Fibroblast of pulmonary artery (primary cell): ENCODE data around the gene ITM2C.
A peak's percentile ranks its signal among the peaks of the same experiment; 100 is the strongest.

Experiments
- DNase-seq: peaks from one replicate; pipeline ENCODE4 v3.0.0-alpha.2; 2010; ENCODE audit warnings: low read depth
- H3K4me3 ChIP-seq: replicated peaks from 2 replicates; pipeline ENCODE4 v1.5.1; 2011; ENCODE audit warnings: low read depth, mild to moderate bottlenecking, control low read depth, low read length, moderate library complexity
- TF ChIP-seq, protein P1 (sequence below): IDR thresholded peaks from 2 replicates; pipeline ENCODE4 v1.5.1; 2011; ENCODE audit warnings: mild to moderate bottlenecking, control low read depth, low read length, inconsistent platforms; ENCODE audit errors: missing control alignments

The ITM2C gene

DNA sequence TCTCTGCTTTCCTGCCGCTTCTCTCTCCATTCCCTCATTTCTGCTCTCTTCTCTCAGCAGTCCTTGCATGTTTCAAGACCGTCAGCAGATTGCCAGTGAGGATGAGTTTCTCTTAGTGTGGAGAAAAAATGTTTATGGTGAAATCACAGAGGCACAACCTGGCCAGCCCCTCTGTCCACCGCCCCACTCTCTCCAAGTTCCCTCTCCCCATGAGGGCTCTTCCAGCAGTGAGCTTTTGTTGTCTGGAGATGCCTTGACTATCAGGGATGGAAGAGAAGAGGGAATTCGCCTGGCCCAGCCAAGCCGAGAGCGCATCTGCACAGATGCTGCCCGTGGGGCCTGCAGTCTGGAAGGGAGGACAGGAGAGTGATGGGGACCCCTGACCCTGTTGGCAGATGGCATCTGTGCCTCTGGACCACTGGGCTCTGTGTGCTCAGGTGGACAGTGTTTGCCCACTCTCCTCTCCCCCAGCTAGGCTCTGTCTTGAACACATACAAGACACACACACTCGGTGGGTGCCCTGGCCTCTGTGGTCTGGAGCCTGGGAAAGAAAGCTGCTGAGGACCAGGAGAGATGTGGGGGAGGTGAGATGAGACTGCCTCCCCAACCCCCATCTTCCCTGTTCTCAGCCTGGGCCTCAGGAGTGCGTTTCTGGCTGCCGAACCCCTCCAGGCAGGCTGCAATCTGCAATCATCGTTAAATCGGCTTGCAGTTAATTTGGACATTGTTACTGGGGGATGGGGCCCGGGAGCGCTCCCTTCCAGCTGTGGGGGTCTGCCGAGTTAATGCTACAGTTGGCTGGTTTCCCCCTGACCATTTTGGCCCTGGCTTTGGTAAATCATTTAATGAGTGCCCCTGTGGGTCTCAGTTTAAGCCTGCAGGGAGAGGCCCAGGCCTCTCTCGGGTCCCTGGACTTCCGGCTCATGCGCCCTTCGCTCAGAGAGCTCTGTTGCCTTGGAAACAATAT is 4.5 kb downstream of the ITM2C start:
- DNase-seq = peak; percentile 23
- no peak overlapping the region for H3K4me3 ChIP-seq
- TF ChIP-seq, protein P1, sequence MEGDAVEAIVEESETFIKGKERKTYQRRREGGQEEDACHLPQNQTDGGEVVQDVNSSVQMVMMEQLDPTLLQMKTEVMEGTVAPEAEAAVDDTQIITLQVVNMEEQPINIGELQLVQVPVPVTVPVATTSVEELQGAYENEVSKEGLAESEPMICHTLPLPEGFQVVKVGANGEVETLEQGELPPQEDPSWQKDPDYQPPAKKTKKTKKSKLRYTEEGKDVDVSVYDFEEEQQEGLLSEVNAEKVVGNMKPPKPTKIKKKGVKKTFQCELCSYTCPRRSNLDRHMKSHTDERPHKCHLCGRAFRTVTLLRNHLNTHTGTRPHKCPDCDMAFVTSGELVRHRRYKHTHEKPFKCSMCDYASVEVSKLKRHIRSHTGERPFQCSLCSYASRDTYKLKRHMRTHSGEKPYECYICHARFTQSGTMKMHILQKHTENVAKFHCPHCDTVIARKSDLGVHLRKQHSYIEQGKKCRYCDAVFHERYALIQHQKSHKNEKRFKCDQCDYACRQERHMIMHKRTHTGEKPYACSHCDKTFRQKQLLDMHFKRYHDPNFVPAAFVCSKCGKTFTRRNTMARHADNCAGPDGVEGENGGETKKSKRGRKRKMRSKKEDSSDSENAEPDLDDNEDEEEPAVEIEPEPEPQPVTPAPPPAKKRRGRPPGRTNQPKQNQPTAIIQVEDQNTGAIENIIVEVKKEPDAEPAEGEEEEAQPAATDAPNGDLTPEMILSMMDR = no peak

DNA sequence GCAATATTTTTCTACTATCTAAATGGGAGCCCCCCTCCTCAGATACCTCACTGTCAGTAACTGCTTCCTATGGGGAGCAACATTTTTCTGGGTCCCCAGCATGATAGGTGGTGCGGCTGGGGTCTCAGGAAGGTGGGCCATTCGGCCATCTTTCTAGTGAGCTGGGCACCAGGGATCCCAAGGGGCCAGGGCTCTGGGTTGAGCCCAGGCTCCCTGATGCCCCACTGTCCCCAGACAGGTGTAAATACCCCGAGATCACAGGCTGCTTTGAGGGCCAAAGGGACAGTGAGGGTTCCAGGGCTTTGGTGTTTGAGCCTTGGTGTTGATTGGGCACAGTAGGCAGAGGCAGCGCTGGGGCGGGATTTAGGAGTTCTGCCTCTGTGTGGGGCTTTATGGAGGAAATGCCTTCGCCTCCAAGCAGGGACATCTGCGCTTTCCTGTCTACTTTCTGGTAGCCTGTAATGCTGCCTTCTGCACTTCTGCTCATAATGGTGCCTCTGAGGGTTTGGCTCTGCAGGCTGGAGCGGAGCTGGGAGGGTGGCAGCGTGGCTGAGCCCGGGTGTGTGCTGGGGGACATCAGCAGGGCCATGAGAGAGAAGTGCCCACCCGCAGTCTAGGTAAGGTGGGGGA is 5.3 kb downstream of the ITM2C start:
- no peak for DNase-seq
- TF ChIP-seq, protein P1 = no peak
- no peak overlapping the region for H3K4me3 ChIP-seq

DNA sequence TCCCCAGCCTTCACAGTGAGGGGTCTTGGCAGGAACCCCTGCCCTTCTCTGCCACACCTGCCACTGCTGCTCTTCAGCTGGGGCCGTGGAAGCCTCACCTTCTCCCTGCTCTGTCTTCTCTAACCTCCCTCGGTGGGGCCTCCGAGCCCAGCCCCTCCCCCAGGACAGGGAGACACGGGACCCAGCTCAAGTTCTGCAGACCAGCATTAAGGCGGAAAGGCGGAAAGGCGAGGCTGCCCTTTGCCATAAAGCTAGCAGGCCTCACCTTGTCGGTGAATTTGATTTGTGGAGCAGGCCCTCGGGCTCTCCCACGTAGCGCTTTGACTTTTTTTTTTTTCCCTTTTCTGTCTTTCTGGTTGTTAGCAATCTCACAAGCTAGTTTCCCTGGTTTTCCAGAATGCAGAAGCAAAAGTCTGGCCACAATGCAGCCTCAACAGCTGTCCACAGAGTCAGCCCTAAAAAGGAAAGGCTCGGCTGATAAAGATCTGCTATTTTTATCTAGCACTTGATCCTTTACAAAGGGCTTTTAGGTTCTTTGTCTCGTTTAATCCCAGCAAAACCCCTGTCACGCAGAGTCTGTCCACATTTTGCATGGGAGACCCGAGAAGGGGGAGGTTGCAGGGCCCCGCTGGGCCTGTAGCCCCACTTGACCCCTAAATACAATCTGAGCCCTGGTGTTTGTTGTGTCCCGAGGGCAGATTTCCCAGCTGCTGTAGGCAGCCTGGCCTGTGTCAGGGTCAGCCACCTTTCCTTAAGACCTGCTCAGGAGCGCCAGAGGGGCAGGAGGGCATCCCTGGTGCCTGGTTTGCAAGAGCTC is 6.0 kb downstream of the ITM2C start:
- no peak overlapping the region for H3K4me3 ChIP-seq
- no peak for DNase-seq
- TF ChIP-seq, protein P1 = no peak

DNA sequence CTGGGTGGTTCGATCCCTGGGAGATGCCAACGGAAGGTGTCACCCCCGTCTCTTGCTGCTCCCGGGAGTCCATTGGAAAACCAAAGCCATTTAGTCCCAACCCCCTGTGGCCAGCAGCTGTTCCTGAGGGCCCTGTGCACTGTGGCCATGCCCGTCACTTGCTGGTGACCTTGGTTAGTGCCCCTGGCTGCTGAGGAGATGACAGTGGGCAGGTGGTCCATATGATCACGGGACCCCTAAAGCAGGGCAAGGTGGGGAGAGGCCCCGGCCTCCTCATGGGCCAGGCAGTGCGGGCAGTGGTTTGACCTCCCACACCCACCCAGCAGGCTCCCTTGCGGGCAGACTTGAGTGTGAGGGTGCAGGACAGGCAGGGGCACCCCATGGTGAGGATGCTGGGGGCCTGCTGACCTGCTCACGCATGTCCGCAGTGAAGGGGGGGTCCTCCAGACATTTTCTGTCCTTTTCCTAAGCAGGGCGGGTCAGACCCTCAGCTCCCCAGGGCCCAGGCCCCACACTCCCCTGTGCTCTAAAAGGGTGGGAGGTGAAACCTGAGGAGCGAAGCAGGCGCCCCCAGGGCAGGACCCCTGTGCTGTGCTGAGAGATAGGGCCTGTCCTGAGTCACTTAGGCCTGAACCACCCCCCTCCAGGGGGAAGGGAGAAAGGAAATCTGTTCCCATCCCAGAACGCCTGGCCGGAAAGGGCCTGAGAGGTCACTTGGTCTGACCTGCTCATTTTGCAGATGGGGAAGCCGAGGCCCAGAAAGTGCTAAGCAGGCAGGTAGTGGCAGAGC is 6.8 kb downstream of the ITM2C start:
- TF ChIP-seq, protein P1 = no peak
- no peak for DNase-seq
- no peak overlapping the region for H3K4me3 ChIP-seq

DNA sequence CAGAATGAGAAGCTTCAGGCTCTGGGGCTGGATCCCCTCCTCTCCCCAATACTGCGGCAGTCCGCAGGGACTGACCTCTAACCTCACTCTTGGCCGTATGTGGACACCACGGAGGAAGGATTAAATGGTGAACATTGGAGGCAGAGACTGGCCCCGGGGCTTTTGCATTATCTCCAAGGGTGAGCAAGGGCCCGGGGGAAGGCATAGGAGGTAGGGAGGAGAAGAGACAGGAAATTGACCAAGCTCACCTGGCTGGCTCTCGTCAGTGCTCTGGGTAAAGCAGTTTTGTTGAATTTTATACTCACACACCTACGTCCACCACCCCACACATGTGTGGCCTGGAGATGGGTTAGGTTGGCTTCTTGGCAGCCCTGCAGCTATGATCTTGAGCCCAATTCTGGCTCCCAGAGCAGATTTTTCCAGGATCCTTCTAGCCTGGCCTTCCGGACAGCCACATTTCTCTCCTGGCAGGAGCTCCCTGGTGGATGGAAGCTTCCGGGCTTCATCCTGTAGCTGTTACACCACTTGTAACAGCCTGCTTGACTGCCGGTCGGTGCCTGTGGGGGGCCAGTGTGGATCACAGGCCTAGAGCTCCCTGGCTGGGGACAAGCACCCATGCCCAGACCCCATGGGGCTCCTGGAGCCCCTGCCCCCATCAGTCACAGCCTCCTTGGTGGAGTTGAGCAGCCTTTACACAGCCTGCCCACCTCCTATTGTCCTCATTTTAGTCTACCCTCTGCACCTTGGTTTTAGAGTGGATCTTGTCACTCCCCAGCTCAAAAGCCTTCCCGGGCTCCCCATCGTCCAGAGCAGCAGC is 7.6 kb downstream of the ITM2C start:
- no peak overlapping the region for H3K4me3 ChIP-seq
- TF ChIP-seq, protein P1 = no peak
- DNase-seq = no peak
